A549 treated with Hydrocortisone at 1 μM for 4 hours (cell line): Measurements from ENCODE around the gene BDH2. TPM values are rescaled to one million over a fixed set of nuclear protein-coding genes. Genes with fewer than 3 reads are reported as not detected.

ENCODE experiments used
- total RNA-seq: library from RNA; stranded (reverse); fragments of 200-300 nt; extraction: Qiagen RNA extraction; gene quantifications from 5 replicates; pipeline ENCODE4 v1.2.3, GENCODE V29; 2022

BDH2 gene
- 8.0 to 9.2 TPM (median 8.8 TPM) in 5 replicates for total RNA-seq

DNA sequence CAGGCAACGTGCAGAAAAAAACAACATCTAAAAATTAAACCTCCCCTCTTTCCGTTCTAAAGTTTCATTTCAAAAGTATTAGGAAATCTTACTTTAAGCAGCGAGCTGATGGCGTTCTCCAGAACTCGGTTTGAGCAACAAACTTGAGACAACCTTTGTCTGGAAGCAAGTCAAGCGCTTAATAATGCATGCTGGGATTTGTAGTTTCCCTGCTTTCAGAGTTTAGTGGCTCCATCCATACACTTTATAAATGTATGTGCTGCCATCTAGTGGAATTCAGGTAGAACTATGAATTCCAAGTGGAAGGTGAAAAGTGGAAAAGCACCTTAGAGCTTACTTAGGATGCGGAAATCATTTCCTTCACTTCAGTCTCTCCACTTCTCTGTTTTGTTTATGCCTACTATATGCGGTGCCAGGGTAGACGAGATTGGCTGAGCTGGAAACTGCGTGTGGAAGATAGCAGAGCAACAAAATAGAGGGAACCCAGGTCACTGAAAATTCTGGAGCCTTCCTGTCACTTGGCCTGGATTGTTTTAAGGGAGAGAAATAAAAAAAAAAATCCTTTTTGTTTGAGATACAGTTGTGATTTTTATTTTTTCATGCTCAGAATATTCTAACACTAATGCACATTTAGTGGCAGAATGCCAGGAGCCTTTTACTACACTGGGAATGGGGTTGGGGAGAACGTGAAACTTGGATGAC is at the start of gene BDH2:
Gene BDH2 (minus strand): TSS at position 144 of the 702 bp plus-strand sequence. CDS start 3,580 bp downstream, outside the sequence.

GRCh38 chr4:103076747-103077347 is 22.8 kb downstream of the BDH2 start, which contains the start of gene SLC9B2:
SLC9B2 (minus strand) TSS chr4:103076761; CDS start chr4:103067550, 9,211 bp downstream.

Other genes with a start within 250 kb of the BDH2 start
- 35.5 to 39.3 TPM (median 37.7 TPM) in 5 replicates for gene CISD2, start 230.8 kb downstream of the BDH2 start, total RNA-seq
- 0.10 TPM in 1 of 5 replicates, not detected in the others for gene SLC9B1, start 80.1 kb downstream of the BDH2 start, total RNA-seq
- 6.2 to 10.3 TPM (median 7.5 TPM) in 5 replicates for gene SLC9B2, start 23.1 kb downstream of the BDH2 start, total RNA-seq
- 5.4 to 9.7 TPM (median 6.5 TPM) in 5 replicates for gene CENPE, start 98.5 kb upstream of the BDH2 start, total RNA-seq